IgD-negative memory B cell (primary cell): ENCODE data around the gene TNIK. TPM values are rescaled to one million over a fixed set of nuclear protein-coding genes. Genes with fewer than 3 reads are reported as not detected.
A peak's percentile ranks its signal among the peaks of the same experiment; 100 is the strongest.

ENCODE experiments used
- H3K27ac Mint-ChIP-seq, 3 donors: one replicate each; pipeline ENCODE4 v1.8.0; 2020 to 2022; ENCODE audit warnings: mild to moderate bottlenecking in 3 of 3, mixed read lengths in 3 of 3, moderate library complexity in 1 of 3
- H3K27me3 Mint-ChIP-seq: one replicate; pipeline ENCODE4 v1.8.0; 2021; ENCODE audit warnings: mixed read lengths
- H3K36me3 Mint-ChIP-seq: one replicate; pipeline ENCODE4 v1.8.0; 2020; ENCODE audit warnings: mild to moderate bottlenecking, mixed read lengths
- H3K4me1 Mint-ChIP-seq, 3 donors: one replicate each; pipeline ENCODE4 v1.8.0; 2020 to 2022; ENCODE audit warnings: mixed read lengths in 3 of 3, mild to moderate bottlenecking in 1 of 3
- H3K4me3 Mint-ChIP-seq, 4 donors: one replicate each; pipeline ENCODE4 v1.8.0; 2020 to 2022; ENCODE audit warnings: mild to moderate bottlenecking in 4 of 4, mixed read lengths in 4 of 4, moderate library complexity in 3 of 4
- H3K9me3 Mint-ChIP-seq, 3 donors: one replicate each; pipeline ENCODE4 v1.8.0; 2020 to 2021; ENCODE audit warnings: mixed read lengths in 3 of 3, mild to moderate bottlenecking in 1 of 3
- polyA plus RNA-seq: library from polyadenylated mRNA; unstranded; fragments of 300-500 nt; fragmentation: Illumina TruSeq; gene quantifications from one replicate; pipeline ENCODE4 v1.2.3, GENCODE V29; 2021

TNIK gene
- polyA plus RNA-seq, 1 donor from 2014 or later, result 3.0 TPM

DNA sequence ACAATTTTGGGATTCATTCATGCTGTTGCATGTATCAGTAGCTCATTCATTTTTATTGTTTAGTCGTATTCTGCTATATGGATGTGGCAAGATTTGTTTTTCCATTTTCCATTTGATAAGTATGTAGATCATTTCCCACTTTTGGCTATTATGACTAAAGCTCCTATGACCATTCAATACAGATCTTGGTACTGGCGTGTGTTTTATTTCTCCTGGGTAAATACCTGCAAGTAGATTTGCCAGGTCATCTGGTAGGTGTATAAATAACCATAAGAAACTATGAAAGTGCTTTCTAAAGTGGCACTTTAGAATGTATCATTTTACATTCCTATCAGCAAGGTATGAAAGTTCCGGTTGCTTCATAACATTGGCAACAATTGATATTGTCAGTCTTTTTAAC is 124.6 kb downstream of the TNIK start:
- no peaks in the 10 kb centered on the region for H3K9me3 Mint-ChIP-seq
- no peak overlapping the region for H3K27ac Mint-ChIP-seq
- no peaks in the 10 kb centered on the region for H3K4me1 Mint-ChIP-seq
- no peaks in the 10 kb centered on the region for H3K36me3 Mint-ChIP-seq
- H3K27me3 Mint-ChIP-seq, result no peaks in the 10 kb centered on the region
- no peak overlapping the region for H3K4me3 Mint-ChIP-seq

DNA sequence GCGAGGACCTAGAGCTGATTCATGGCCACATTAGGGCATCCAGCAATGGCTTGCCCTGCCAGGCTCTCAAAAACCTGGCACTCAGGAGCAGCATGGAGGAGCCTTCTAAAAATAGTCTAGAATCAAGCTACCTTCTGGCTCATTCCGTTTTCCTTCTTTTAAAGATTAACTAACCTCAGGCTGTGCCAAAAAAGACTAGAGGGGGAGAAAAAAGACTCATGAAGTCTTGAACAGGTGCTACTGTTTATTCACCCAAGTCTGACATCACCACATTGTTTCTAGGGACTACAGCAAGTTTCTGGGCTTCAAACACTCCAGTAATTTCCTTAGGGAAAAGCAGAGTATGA is 125.8 kb downstream of the TNIK start:
- H3K9me3 Mint-ChIP-seq, result no peaks in the 10 kb centered on the region
- H3K36me3 Mint-ChIP-seq, result no peaks in the 10 kb centered on the region
- peaks cover 0 to 2% (median 0%) of the 10 kb centered on the region in 3 donors for H3K4me1 Mint-ChIP-seq
- no peaks in the 10 kb centered on the region for H3K27me3 Mint-ChIP-seq
- no peak overlapping the region for H3K27ac Mint-ChIP-seq
- H3K4me3 Mint-ChIP-seq, result no peak overlapping the region

DNA sequence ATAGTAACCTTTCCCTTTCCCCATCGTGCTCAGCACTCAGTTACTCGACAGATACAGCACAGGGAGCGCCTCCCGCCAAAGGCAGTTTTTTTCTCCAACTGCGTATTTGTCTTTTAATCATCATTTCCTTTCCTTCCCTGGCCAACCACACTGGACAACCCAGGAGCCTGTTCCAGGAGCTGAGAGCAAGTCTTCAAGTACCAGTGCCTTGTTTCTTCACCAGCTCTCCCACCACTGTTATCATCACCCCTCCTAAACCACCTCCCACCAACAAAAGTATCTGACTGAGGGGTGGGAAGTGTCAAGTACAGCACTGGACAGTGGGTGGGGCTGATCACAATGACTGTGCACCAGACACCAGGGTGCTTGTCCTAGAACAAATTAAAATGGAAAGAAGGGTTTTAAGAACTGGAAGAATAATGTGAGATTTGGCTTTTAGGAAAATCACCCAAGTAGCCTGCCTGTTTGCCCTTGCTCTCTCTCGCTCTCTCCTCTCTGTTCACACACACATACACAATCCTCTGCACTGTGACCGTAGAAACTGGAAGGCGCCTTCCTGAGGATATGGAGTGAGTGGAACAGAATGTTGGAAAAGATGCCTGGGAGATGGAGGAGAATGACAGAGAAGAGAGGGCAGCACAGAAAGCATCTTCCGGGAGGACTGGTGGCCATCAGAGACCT is 126.3 kb downstream of the TNIK start:
- H3K27me3 Mint-ChIP-seq, result no peaks in the 10 kb centered on the region
- H3K27ac Mint-ChIP-seq, result no peak overlapping the region
- peaks cover 0 to 3% (median under 1%) of the 10 kb centered on the region in 3 donors for H3K4me1 Mint-ChIP-seq
- no peaks in the 10 kb centered on the region for H3K36me3 Mint-ChIP-seq
- H3K4me3 Mint-ChIP-seq, result peak overlapping the region in 1 of 4 donors; percentile 67
- no peaks in the 10 kb centered on the region for H3K9me3 Mint-ChIP-seq

DNA sequence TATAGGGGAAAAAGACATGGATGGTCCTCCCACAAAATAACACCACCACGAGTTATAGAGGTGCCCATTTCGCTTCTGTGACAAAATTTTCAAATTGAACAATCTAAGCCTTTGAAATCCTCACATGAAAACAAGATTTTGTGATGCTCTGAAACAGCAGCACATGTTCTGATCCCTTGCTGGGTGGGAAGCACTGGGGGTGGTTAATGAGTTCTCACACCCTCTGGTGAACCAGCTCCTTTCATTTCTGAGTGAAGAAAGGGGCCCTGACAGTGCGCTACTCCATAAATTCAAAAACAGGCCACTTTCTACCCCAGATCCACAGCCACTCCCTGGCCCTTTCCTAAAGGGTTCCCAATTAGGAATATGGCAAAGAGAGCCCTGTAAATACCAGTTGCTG is 129.3 kb downstream of the TNIK start:
- Mint-ChIP-seq H3K9me3 (no peaks in the 10 kb centered on the region), H3K4me1 (peaks cover 0 to 7% (median 6%) of the 10 kb centered on the region in 3 donors), H3K4me3 (no peak overlapping the region), H3K27me3 (no peaks in the 10 kb centered on the region), H3K36me3 (no peaks in the 10 kb centered on the region), H3K27ac (no peak overlapping the region)

DNA sequence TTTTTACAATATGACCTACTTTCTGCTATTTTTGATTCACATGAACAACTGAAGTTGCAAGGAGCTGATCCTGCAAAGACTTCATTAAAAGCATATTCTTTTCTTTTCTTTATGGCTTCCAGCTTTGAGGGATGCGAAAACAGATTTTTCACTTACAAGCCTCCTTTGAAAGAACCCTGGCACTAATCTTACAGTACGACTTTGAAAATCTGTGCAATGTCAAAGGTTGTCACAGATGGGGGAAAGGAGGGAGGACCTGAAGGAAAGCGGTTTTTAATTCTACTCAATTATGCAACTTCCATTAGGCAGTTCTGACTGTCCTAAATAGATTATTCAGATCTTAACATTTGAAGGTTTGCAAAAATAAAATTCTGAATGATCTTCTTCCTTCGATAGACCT is 130.5 kb downstream of the TNIK start:
- Mint-ChIP-seq H3K36me3 (no peaks in the 10 kb centered on the region), H3K27me3 (no peaks in the 10 kb centered on the region), H3K27ac (no peak overlapping the region), H3K4me1 (peaks cover 0 to 7% (median 6%) of the 10 kb centered on the region in 3 donors), H3K4me3 (no peak overlapping the region), H3K9me3 (no peaks in the 10 kb centered on the region)

DNA sequence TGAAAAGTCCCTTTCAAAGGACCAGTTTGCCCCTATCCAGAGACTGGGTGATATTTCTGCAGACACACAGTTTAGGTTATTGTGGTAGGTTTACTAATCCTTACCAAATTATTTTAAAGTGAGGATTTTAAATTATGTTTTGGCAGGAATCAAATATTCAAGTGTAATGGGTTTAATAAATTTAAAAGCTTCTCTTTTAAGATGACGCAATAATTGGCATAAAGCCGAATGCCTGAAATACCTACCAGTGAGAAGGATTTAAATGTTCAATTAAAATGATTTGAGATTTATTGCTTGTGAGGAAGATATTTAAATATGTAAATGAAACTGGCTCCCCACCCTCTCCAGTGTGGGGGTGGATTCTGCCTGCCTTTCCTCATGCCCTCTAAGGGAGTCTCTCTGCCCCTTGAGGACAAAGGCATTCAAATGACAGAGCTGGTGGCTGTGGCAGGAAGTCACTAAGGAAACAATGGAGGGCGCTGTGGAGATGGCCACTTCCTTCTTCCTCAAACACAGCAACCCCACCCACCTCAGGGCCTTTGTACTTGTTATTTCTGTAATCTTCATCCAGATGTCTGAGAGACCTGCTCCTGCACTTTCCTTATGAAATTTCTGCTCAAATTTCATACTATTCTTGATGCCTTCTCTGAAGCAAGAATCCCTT is 131.7 kb downstream of the TNIK start:
- H3K4me1 Mint-ChIP-seq, result peaks cover 0 to 9% (median 6%) of the 10 kb centered on the region in 3 donors
- H3K27me3 Mint-ChIP-seq, result no peaks in the 10 kb centered on the region
- no peak overlapping the region for H3K4me3 Mint-ChIP-seq
- no peak overlapping the region for H3K27ac Mint-ChIP-seq
- H3K9me3 Mint-ChIP-seq, result no peaks in the 10 kb centered on the region
- peaks cover 1% of the 10 kb centered on the region for H3K36me3 Mint-ChIP-seq

DNA sequence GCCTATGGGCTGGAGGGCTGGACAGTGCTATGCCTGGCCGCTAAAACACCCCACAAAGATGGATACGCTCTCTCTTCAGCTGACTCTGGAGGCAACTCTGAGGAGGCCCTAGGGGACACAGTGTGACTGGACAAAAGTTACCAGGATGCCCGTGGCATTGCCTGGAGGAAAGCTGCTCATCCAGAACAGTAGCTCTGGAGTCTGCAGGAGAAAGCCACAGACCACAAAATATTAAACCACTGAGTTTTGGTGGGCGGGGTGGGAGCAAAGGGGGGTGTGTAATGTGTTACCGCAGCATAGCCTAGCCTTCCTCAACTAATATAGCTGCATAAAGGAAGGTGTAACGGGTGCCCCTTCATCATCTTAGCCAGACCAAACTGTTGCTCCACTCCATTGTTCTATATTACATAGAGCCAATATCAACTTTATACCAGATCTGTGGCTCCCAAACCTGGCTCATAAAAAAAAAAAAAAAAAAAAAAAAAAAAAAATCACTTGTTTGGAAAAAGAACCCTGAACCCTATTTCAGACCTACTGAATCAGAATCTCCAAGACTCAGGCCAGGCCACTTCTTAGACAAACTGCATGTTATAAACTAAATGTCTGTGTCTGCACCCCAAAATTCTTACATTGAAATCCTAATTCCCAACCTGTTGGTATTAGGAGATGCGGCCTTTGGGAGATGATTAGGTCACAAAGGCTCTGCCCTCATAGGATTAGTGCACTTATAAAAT is 132.6 kb downstream of the TNIK start:
- H3K4me3 Mint-ChIP-seq, result no peak overlapping the region
- H3K36me3 Mint-ChIP-seq, result peaks cover 4% of the 10 kb centered on the region
- H3K27me3 Mint-ChIP-seq, result no peaks in the 10 kb centered on the region
- no peak overlapping the region for H3K27ac Mint-ChIP-seq
- peaks cover 0 to 9% (median 6%) of the 10 kb centered on the region in 3 donors for H3K4me1 Mint-ChIP-seq
- no peaks in the 10 kb centered on the region for H3K9me3 Mint-ChIP-seq

DNA sequence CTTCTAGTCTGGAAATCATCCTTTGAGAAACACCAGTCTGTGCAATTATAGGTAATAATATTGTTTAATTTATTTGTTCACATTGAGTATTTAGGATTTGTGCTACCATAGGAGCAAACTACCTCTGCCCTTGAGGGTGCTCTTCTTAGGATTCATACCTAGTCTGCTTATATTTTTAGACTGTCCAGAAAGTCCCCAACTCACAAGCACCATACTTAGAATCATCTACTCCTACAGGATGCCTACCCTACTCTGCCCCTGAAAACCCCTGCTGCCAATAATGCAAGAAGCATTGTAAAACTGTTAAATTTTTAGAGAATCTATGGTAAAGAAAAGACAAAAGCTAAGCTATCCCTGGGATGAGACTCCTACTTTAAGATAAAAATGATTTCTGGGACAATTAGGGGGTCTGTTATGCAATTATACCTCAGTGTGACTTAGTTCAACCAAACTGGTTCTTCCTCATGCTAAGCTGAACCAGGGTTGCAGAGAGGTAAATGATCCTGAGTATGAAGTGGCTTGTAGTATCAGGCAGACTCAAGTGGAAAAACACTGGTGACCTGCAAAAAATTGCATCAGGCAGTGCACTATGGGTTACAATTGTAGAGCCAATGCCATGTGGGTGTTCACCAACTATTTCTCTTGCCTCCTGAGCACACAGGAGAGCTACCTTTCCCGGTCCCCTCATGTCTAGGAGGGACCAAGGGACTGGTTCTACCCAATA is 133.3 kb downstream of the TNIK start:
- peaks cover 4% of the 10 kb centered on the region for H3K36me3 Mint-ChIP-seq
- H3K4me3 Mint-ChIP-seq, result no peak overlapping the region
- H3K9me3 Mint-ChIP-seq, result no peaks in the 10 kb centered on the region
- no peaks in the 10 kb centered on the region for H3K27me3 Mint-ChIP-seq
- no peak overlapping the region for H3K27ac Mint-ChIP-seq
- peaks cover 0 to 9% (median 6%) of the 10 kb centered on the region in 3 donors for H3K4me1 Mint-ChIP-seq

DNA sequence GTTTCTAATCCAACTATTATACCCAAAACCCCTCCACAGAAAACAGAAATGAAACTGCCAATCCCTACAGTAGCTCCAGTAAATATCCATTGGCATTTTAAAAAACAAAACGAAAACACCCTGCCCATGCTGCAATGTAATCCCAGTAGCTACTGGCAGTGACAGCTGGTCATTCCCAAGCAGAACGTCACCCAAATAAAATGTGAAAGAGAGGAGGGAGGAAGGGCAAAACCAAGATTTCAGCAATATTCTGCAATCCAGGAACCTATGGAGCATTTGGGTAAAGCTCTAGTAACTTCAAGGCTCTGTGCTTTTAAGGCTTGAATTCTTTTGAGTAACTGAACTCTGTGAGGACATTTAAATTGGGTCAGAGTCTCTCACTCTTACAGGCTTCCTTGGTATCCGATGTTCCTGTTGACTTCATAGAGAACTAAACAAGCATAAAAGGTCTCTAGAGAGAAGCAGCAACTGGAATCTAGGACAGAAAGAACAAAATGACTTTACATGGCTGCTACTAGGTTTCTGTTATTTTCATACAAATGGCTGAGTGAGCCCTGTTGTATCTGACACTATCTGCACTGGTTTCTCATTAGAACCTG is 136.2 kb downstream of the TNIK start:
- H3K9me3 Mint-ChIP-seq, result no peaks in the 10 kb centered on the region
- peak overlapping the region in 1 of 3 donors; percentile 69 for H3K27ac Mint-ChIP-seq
- H3K4me3 Mint-ChIP-seq, result no peak overlapping the region
- H3K36me3 Mint-ChIP-seq, result peaks cover 4% of the 10 kb centered on the region
- H3K27me3 Mint-ChIP-seq, result no peaks in the 10 kb centered on the region
- H3K4me1 Mint-ChIP-seq, result peaks cover 0 to 7% (median 6%) of the 10 kb centered on the region in 3 donors

DNA sequence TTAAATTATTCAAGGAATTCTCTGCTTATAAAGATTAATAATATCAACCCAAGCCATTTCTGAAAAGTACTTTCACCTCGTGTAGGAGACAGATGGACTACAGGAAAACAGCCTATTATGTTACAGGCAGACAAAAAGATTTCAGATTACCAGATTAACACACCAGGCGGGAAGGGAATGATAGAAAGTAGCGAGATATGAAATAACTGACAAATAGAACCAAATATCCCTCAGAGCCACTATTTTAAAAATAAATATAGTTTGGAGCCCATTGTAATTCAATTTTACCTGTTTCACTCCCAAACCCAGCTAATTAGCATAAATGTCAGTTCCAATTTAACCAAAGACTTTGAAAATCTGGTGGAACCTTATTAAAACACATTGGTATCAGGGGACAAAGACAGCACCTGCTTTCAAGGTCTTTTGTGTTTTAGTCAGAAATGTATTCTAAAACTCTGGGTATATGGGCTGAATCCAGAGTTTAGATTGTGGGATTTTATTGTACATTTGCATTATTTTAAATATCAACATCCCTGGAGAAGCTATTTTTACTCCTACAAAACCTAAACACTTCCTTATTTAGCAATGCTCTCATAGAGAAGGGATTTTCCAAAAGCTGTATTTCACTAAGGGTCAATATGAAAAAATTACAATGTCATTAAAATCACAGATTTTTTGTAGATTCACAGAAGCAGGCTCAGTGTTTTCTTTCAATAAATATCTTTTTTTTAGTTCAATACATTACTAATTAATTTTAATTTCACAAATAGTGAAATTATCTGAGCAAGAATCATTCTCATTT is 138.4 kb downstream of the TNIK start:
- H3K9me3 Mint-ChIP-seq, result no peaks in the 10 kb centered on the region
- peaks cover 4% of the 10 kb centered on the region for H3K36me3 Mint-ChIP-seq
- H3K4me3 Mint-ChIP-seq, result no peak overlapping the region
- H3K27me3 Mint-ChIP-seq, result no peaks in the 10 kb centered on the region
- H3K27ac Mint-ChIP-seq, result no peak overlapping the region
- H3K4me1 Mint-ChIP-seq, result peaks cover 0 to 1% (median under 1%) of the 10 kb centered on the region in 3 donors

DNA sequence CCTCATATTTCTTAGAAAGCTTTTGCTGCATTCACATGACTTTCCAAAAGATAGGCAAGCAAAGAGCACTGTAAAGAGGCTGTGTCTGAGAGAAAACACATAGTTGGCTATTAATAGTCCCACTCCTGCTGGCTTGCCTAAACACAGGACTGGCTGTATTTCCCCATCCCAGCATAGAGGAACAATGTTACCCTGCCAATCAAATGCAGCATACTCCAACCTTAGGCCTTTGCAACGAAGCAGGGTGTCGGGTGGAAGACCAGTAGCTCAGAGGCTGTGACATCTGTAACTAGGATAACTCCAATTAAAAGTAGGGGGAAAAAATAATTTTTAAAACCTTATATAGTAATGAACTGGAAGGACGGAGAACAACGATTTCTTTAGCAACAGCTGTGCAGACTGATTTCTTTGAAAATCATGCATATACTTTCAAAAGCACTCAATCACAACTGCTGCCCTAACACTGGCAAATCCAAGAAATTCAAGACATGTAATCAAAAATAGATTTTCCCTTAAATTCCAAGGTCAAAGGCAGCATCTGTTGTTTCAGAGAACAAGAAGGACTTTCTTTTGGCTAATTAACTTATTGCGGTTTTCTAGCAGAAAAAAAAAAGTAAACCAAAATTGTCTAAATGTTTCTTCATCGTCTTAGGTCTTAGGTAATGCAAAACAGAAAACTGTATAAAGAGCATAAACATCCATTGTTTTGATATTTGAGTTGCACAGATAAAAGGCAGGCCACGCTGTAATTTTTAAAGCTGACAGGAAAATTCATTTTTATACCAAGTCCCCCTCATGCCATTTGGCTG is 139.3 kb downstream of the TNIK start:
- peaks cover 0 to 1% (median 0%) of the 10 kb centered on the region in 3 donors for H3K4me1 Mint-ChIP-seq
- no peak overlapping the region for H3K4me3 Mint-ChIP-seq
- H3K27ac Mint-ChIP-seq, result no peak overlapping the region
- H3K36me3 Mint-ChIP-seq, result peaks cover 6% of the 10 kb centered on the region
- H3K27me3 Mint-ChIP-seq, result no peaks in the 10 kb centered on the region
- H3K9me3 Mint-ChIP-seq, result no peaks in the 10 kb centered on the region

DNA sequence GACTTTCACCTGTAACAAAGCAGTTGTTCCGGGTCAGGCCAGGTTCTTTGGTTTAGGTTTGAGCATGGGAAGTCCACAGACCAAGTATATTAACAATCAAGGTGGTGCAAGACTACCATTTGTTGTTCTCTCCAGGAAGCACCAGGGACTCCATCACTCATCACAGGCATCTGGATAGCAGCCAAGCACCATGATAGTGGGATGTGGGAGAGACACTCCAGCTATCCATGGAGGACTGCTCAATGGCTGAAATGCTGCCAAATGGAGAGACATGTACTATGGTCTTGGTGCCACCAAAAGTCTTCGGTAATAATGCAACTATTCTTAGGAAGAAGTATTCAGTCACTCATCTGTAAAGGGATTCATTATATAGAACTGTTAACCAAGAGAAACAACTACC is 143.0 kb downstream of the TNIK start:
- Mint-ChIP-seq H3K36me3 (peaks cover 2% of the 10 kb centered on the region), H3K4me3 (no peak overlapping the region), H3K4me1 (no peaks in the 10 kb centered on the region), H3K27ac (no peak overlapping the region), H3K9me3 (no peaks in the 10 kb centered on the region), H3K27me3 (no peaks in the 10 kb centered on the region)

DNA sequence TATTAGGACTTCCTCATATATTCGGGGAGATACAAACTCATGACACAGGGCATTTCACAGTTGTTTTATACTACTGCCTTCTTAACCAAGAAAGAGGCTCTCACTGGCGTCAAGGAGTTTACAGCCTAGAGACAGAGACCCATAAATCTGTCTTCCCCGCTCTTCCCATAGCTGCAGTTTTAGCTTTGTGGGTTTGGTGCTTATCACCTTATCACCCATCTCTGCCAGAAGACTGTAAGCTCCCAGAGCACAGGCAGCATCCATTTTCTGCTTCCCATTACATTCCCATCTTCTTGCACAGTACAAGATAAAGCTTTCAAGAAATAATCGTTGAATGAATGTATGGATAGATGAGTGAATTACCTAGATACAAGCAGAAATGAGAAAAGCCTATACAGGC is 144.3 kb downstream of the TNIK start:
- Mint-ChIP-seq H3K9me3 (no peaks in the 10 kb centered on the region), H3K36me3 (peaks cover 2% of the 10 kb centered on the region), H3K4me1 (no peaks in the 10 kb centered on the region), H3K4me3 (no peak overlapping the region), H3K27ac (no peak overlapping the region), H3K27me3 (no peaks in the 10 kb centered on the region)
